GM10266 (cell line): ENCODE measurements around the gene JUP.

Experiments used
- DNase-seq: peaks from one replicate; pipeline ENCODE4 v3.0.0; 2012; ENCODE audit errors: extremely low spot score
- CTCF ChIP-seq: IDR thresholded peaks from 2 replicates; pipeline ENCODE4 v1.5.1; 2012; ENCODE audit warnings: mild to moderate bottlenecking, low read depth; ENCODE audit not compliant: control insufficient read depth, insufficient read depth; ENCODE audit errors: missing control alignments

JUP gene

DNA sequence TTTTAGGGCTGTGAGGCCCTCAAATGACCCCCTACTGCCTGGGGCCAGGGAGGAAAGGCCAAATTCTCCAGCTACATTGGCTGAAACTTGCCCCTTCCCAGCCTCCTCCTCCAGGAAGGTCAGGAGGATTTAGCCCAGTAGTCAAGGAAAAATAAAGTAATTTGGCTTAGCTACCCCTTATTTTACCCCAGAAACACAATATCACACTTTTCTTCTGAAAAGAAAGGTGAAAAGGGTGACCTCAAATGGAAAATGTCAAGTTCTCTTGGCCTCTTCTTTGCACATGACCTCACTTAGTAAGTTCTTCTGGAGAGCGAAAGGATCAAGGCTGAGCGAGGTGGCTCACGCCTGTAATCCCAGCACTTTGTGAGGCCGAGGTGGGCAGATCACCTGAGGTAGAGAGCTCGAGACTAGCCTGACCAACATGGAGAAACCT, 8.0 kb upstream of the JUP start:
- no peak for DNase-seq
- no peak for TF ChIP-seq CTCF

GRCh38 chr17:41793784-41794539, 7.5 kb upstream of the JUP start:
- TF ChIP-seq CTCF, result no peak
- no peak for DNase-seq

GRCh38 chr17:41792845-41793783, 6.6 kb upstream of the JUP start:
- no peak for DNase-seq

GRCh38 chr17:41787021-41787418, 509 bp upstream of the JUP start:
- no peak for TF ChIP-seq CTCF
- no peak for DNase-seq

More at GRCh38 chr17:41792845-41793783, 6.6 kb upstream of the JUP start:
- TF ChIP-seq CTCF, result no peak

- no peak for DNase-seq
Observed at GRCh38 chr17:41785859-41786226, 668 bp downstream of the JUP start.

GRCh38 chr17:41785091-41785858, 1.2 kb downstream of the JUP start:
- DNase-seq, result no peak
- TF ChIP-seq CTCF, result no peak

More at GRCh38 chr17:41785859-41786226, 668 bp downstream of the JUP start:
- no peak for TF ChIP-seq CTCF
